Naive thymus-derived CD4-positive, alpha-beta T cell (primary cell): ENCODE data around the gene ABI1. TPM values are rescaled to one million over a fixed set of nuclear protein-coding genes. Genes with fewer than 3 reads are reported as not detected.

Experiments
- ATAC-seq: fragments of 150-1000 bp; cut with Tn5 transposase; 2 replicates; pipeline ENCODE4 v1.10.0; 2021; ENCODE audit warnings: mild to moderate bottlenecking, moderate library complexity
- CTCF ChIA-PET: fragments of 350-600 bp; sonication (Branson Sonifier 250); formaldehyde crosslinking; loops from one replicate; lab custom pipeline; 2021; ENCODE audit warnings: antibody characterized with exemption; lab: Charles Lee
- POLR2A ChIA-PET: fragments of 350-600 bp; sonication (Branson Sonifier 250); formaldehyde crosslinking; loops from one replicate; lab custom pipeline; 2021; ENCODE audit warnings: antibody characterized with exemption, inconsistent platforms; lab: Charles Lee
- DNase-seq, 9 donors: peaks; one replicate each; pipeline versions ENCODE4 v3.0.0 to v3.0.0-alpha.2; 2020 to 2022; ENCODE audit warnings: mixed read lengths in 1 of 9
- H3K27ac ChIP-seq: one replicate; pipeline ENCODE4 v1.7.0; 2013; ENCODE audit warnings: mild to moderate bottlenecking, low read depth, low read length, moderate library complexity
- H3K27me3 ChIP-seq, 2 donors: one replicate each; pipeline ENCODE4 v1.7.0; 2013; ENCODE audit warnings: low read length in 2 of 2, mild to moderate bottlenecking in 2 of 2, moderate library complexity in 2 of 2; ENCODE audit not compliant: control insufficient read depth in 2 of 2, insufficient read depth in 2 of 2
- H3K36me3 ChIP-seq, 3 experiments: 1 replicate in 2 of 3; 2 replicates in 1 of 3; pipeline ENCODE4 v1.7.0; 2013; ENCODE audit warnings: low read length in 3 of 3, mild to moderate bottlenecking in 3 of 3, moderate library complexity in 1 of 3; ENCODE audit not compliant: insufficient read depth in 3 of 3, control insufficient read depth in 2 of 3
- H3K4me1 ChIP-seq, 2 donors: one replicate each; pipeline ENCODE4 v1.7.0; 2013; ENCODE audit warnings: low read length in 2 of 2, mild to moderate bottlenecking in 2 of 2, moderate library complexity in 1 of 2; ENCODE audit not compliant: control insufficient read depth in 2 of 2, insufficient read depth in 2 of 2
- H3K4me3 ChIP-seq: 2 replicates; pipeline ENCODE4 v1.7.0; 2013; ENCODE audit warnings: mild to moderate bottlenecking, low read length
- H3K9me3 ChIP-seq, 3 experiments: 1 replicate in 2 of 3; 2 replicates in 1 of 3; pipeline ENCODE4 v1.7.0; 2013; ENCODE audit warnings: low read length in 3 of 3; ENCODE audit not compliant: control insufficient read depth in 2 of 3
- H3K27ac Mint-ChIP-seq, 9 donors: one replicate each; pipeline ENCODE4 v1.8.0; 2020 to 2022; ENCODE audit warnings: mixed read lengths in 9 of 9, mild to moderate bottlenecking in 8 of 9, moderate library complexity in 5 of 9, inconsistent platforms in 2 of 9
- H3K27me3 Mint-ChIP-seq, 5 donors: one replicate each; pipeline ENCODE4 v1.8.0; 2021 to 2022; ENCODE audit warnings: mixed read lengths in 5 of 5, mild to moderate bottlenecking in 1 of 5
- H3K36me3 Mint-ChIP-seq, 5 donors: one replicate each; pipeline ENCODE4 v1.8.0; 2020 to 2022; ENCODE audit warnings: mixed read lengths in 5 of 5, mild to moderate bottlenecking in 3 of 5, inconsistent platforms in 1 of 5
- H3K4me1 Mint-ChIP-seq, 7 donors: one replicate each; pipeline ENCODE4 v1.8.0; 2020 to 2022; ENCODE audit warnings: mixed read lengths in 7 of 7, mild to moderate bottlenecking in 3 of 7, inconsistent platforms in 1 of 7
- H3K4me3 Mint-ChIP-seq, 10 donors: one replicate each; pipeline ENCODE4 v1.8.0; 2020 to 2022; ENCODE audit warnings: mild to moderate bottlenecking in 10 of 10, mixed read lengths in 10 of 10, moderate library complexity in 6 of 10, inconsistent platforms in 2 of 10
- H3K9me3 Mint-ChIP-seq, 11 donors: one replicate each; pipeline ENCODE4 v1.8.0; 2020 to 2022; ENCODE audit warnings: mixed read lengths in 11 of 11, mild to moderate bottlenecking in 4 of 11, inconsistent platforms in 1 of 11, moderate library complexity in 1 of 11
- intact Hi-C, 2 donors: fragments of 100-400 bp; cut with micrococcal nuclease; formaldehyde crosslinking; loops; one replicate each; pipeline ENCODE4 v1.15.1; 2023
- polyA plus RNA-seq, 2 donors: library from polyadenylated mRNA; unstranded; fragments of 300-500 nt; fragmentation: Illumina TruSeq; gene quantifications; one replicate each; pipeline ENCODE4 v1.2.3, GENCODE V29; 2021
- total RNA-seq, 6 experiments: library from RNA in 5 of 6; stranded (reverse) in 5 of 6; gene quantifications; 1 replicate in 5 of 6; 2 replicates in 1 of 6; pipeline ENCODE4 v1.2.3 and lab custom pipeline; 2021 to 2026

ABI1 gene
- total and polyA plus RNA-seq, 7 experiments from 2014 or later: 61.9 to 73.7 (median 66.0) TPM

GRCh38 chr10:26725837-26726727 is 134.7 kb downstream of the ABI1 start:
- no peaks in the 10 kb centered on the region for H3K27me3 Mint-ChIP-seq
- ATAC-seq (peak; percentile 74), DNase-seq (peak; percentile 16 to 57 (median 45))
- no peaks in the 10 kb centered on the region for H3K27me3 ChIP-seq
- H3K36me3 Mint-ChIP-seq: peaks cover 0 to 26% (median 12%) of the 10 kb centered on the region in 5 donors
- peaks cover 0 to 13% of the 10 kb centered on the region in 2 donors for H3K4me1 ChIP-seq
- POLR2A ChIA-PET: interaction anchor here (0.6 to 1.1 kb wide), 3 partner anchors 9 to 120 kb away, joined by 3 read pairs; no protein-coding TSS in a partner anchor
- no peak overlapping the region for H3K4me3 Mint-ChIP-seq
- H3K4me1 Mint-ChIP-seq: peaks cover 0 to 15% (median 6%) of the 10 kb centered on the region in 7 donors
- no peaks in the 10 kb centered on the region for H3K9me3 ChIP-seq
- peaks cover 0 to 34% (median 0%) of the 10 kb centered on the region in 3 experiments for H3K36me3 ChIP-seq
- no peaks in the 10 kb centered on the region for H3K9me3 Mint-ChIP-seq
- intact Hi-C loops: loop anchor here (1.0 to 5.0 kb wide), 10 partner anchors 34 to 999 kb away; no protein-coding TSS in a partner anchor
- no peak overlapping the region for H3K4me3 ChIP-seq
- CTCF ChIA-PET: interaction anchor here (0.5 to 3.9 kb wide), 18 partner anchors 9 to 640 kb away, joined by 3 to 56 read pairs (median 4); partner anchors contain the start of gene ABI1
- H3K27ac ChIP-seq: no peak overlapping the region
- H3K27ac Mint-ChIP-seq: peak overlapping the region in 1 of 9 donors; percentile 29

- peaks cover 0 to 30% (median 0%) of the 10 kb centered on the region in 3 experiments for H3K36me3 ChIP-seq
- peaks cover 0 to 19% of the 10 kb centered on the region in 2 donors for H3K4me1 ChIP-seq
- peaks cover 0 to 22% (median 12%) of the 10 kb centered on the region in 5 donors for H3K36me3 Mint-ChIP-seq
- intact Hi-C loops: no loop called here
- no peaks in the 10 kb centered on the region for H3K9me3 Mint-ChIP-seq
- H3K4me1 Mint-ChIP-seq: peaks cover 3 to 17% (median 6%) of the 10 kb centered on the region in 7 donors
- no peak overlapping the region for H3K27ac ChIP-seq
- H3K27ac Mint-ChIP-seq: peak overlapping the region in 3 of 9 donors; percentile 33 to 81 (median 41)
- ChIA-PET CTCF (interaction anchor here (1.4 kb wide), 1 partner anchor 84 kb away, joined by 3 read pairs; no protein-coding TSS in a partner anchor), POLR2A (interaction anchor here (0.8 kb wide), 1 partner anchor 569 kb away, joined by 3 read pairs; no protein-coding TSS in a partner anchor)
- H3K27me3 Mint-ChIP-seq: no peaks in the 10 kb centered on the region
- DNase-seq (no peak), ATAC-seq (no peak)
- no peaks in the 10 kb centered on the region for H3K9me3 ChIP-seq
- no peak overlapping the region for H3K4me3 ChIP-seq
- H3K27me3 ChIP-seq: no peaks in the 10 kb centered on the region
- H3K4me3 Mint-ChIP-seq: no peak overlapping the region
Observed at GRCh38 chr10:26723016-26723415, 137.7 kb downstream of the ABI1 start.

- Histone ChIP-seq H3K9me3 (no peaks in the 10 kb centered on the region), H3K4me1 (peaks cover 0 to 19% of the 10 kb centered on the region in 2 donors), H3K36me3 (peaks cover 0 to 30% (median 3%) of the 10 kb centered on the region in 3 experiments), H3K27me3 (no peaks in the 10 kb centered on the region), H3K27ac (no peak overlapping the region), H3K4me3 (no peak overlapping the region)
- Mint-ChIP-seq H3K9me3 (no peaks in the 10 kb centered on the region), H3K4me3 (peak overlapping the region in 2 of 10 donors; percentile 9 to 56), H3K36me3 (peaks cover 0 to 17% (median 12%) of the 10 kb centered on the region in 5 donors), H3K4me1 (peaks cover 3 to 17% (median 6%) of the 10 kb centered on the region in 7 donors), H3K27ac (peak overlapping the region in 5 of 9 donors; percentile 42 to 91 (median 71)), H3K27me3 (no peaks in the 10 kb centered on the region)
- ATAC-seq (peak; percentile 90), DNase-seq (peak in 1 of 9 donors; percentile 32)
- intact Hi-C loops: no loop called here
- POLR2A ChIA-PET: no interaction called here
- CTCF ChIA-PET: no interaction called here
Observed at GRCh38 chr10:26721561-26721960, 139.2 kb downstream of the ABI1 start.

GRCh38 chr10:26717476-26717875 is 143.3 kb downstream of the ABI1 start:
- H3K27me3 Mint-ChIP-seq: no peaks in the 10 kb centered on the region
- H3K36me3 Mint-ChIP-seq: peaks cover 0 to 32% (median 9%) of the 10 kb centered on the region in 5 donors
- H3K9me3 Mint-ChIP-seq: no peaks in the 10 kb centered on the region
- DNase-seq: no peak
- Histone ChIP-seq H3K27me3 (no peaks in the 10 kb centered on the region), H3K4me1 (peaks cover 0 to 19% of the 10 kb centered on the region in 2 donors), H3K27ac (no peak overlapping the region), H3K36me3 (peaks cover 0 to 16% (median 3%) of the 10 kb centered on the region in 3 experiments), H3K4me3 (no peak overlapping the region), H3K9me3 (no peaks in the 10 kb centered on the region)
- H3K4me3 Mint-ChIP-seq: no peak overlapping the region
- no peak overlapping the region for H3K27ac Mint-ChIP-seq
- intact Hi-C loops: no loop called here
- H3K4me1 Mint-ChIP-seq: peaks cover 0 to 13% (median 0%) of the 10 kb centered on the region in 7 donors
- ChIA-PET POLR2A (interaction anchor here (0.6 kb wide), 1 partner anchor 198 kb away, joined by 3 read pairs; no protein-coding TSS in a partner anchor), CTCF (interaction anchor here (1.0 kb wide), 1 partner anchor 9 kb away, joined by 3 read pairs; no protein-coding TSS in a partner anchor)
- ATAC-seq: no peak

- Mint-ChIP-seq H3K36me3 (peaks cover 0 to 31% (median 9%) of the 10 kb centered on the region in 5 donors), H3K27me3 (no peaks in the 10 kb centered on the region), H3K9me3 (no peaks in the 10 kb centered on the region), H3K4me1 (peaks cover 0 to 5% (median 0%) of the 10 kb centered on the region in 7 donors), H3K27ac (no peak overlapping the region), H3K4me3 (no peak overlapping the region)
- DNase-seq: no peak
- intact Hi-C loops: no loop called here
- ATAC-seq: no peak
- Histone ChIP-seq H3K4me1 (no peaks in the 10 kb centered on the region), H3K36me3 (peaks cover 0 to 12% (median 3%) of the 10 kb centered on the region in 3 experiments), H3K27me3 (no peaks in the 10 kb centered on the region), H3K4me3 (no peak overlapping the region), H3K9me3 (no peaks in the 10 kb centered on the region), H3K27ac (no peak overlapping the region)
- ChIA-PET CTCF (interaction anchor here (1.0 kb wide), 1 partner anchor 11 kb away, joined by 3 read pairs; no protein-coding TSS in a partner anchor), POLR2A (no interaction called here)
Observed at GRCh38 chr10:26715137-26715487, 145.6 kb downstream of the ABI1 start.

- no peak overlapping the region for H3K4me3 ChIP-seq
- Mint-ChIP-seq H3K4me1 (peaks cover 0 to 5% (median 0%) of the 10 kb centered on the region in 7 donors), H3K9me3 (no peaks in the 10 kb centered on the region), H3K27me3 (no peaks in the 10 kb centered on the region), H3K27ac (no peak overlapping the region), H3K4me3 (no peak overlapping the region), H3K36me3 (peaks cover 2 to 26% (median 11%) of the 10 kb centered on the region in 5 donors)
- ATAC-seq (no peak), DNase-seq (no peak)
- H3K36me3 ChIP-seq: peaks cover 0 to 12% (median 3%) of the 10 kb centered on the region in 3 experiments
- ChIA-PET POLR2A (no interaction called here), CTCF (interaction anchor here (0.7 kb wide), 1 partner anchor 168 kb away, joined by 3 read pairs; no protein-coding TSS in a partner anchor)
- H3K27me3 ChIP-seq: no peaks in the 10 kb centered on the region
- no peaks in the 10 kb centered on the region for H3K4me1 ChIP-seq
- intact Hi-C loops: no loop called here
- no peaks in the 10 kb centered on the region for H3K9me3 ChIP-seq
- H3K27ac ChIP-seq: no peak overlapping the region
Observed at GRCh38 chr10:26714415-26715136, 146.2 kb downstream of the ABI1 start.
